Stomach (tissue), 9 donors: ENCODE data around the gene RPS6KA2. TPM values are rescaled to one million over a fixed set of nuclear protein-coding genes. Genes with fewer than 3 reads are reported as not detected.

Experiments
- DNase-seq, 2 donors: peaks; one replicate each; pipeline versions ENCODE4 v3.0.0 to v3.0.0-alpha.2; 2013 to 2019
- H3K27ac ChIP-seq, 5 donors: fragments of 200-600 bp in 4 of 5; sonication (generic) in 4 of 5; one replicate each; pipeline ENCODE4 v1.5.1; 2013 to 2019; ENCODE audit warnings: mild to moderate bottlenecking in 1 of 5, moderate library complexity in 1 of 5
- H3K27me3 ChIP-seq, 3 donors: fragments of 200-600 bp; sonication (generic); one replicate each; pipeline ENCODE4 v1.5.1; 2017 to 2019; ENCODE audit warnings: mixed run types in 1 of 3
- H3K36me3 ChIP-seq, 4 donors: fragments of 200-600 bp; sonication (generic); 1 replicate in 3 of 4; 2 replicates in 1 of 4; pipeline ENCODE4 v1.5.1; 2016 to 2019
- H3K4me1 ChIP-seq, 4 donors: fragments of 200-600 bp; sonication (generic); one replicate each; pipeline ENCODE4 v1.5.1; 2016 to 2019
- H3K4me3 ChIP-seq, 4 donors: fragments of 200-600 bp; sonication (generic) in 3 of 4; one replicate each; pipeline ENCODE4 v1.5.1; 2016 to 2019; ENCODE audit warnings: mild to moderate bottlenecking in 1 of 4
- H3K9me3 ChIP-seq, 4 donors: fragments of 200-600 bp; sonication (generic); one replicate each; pipeline ENCODE4 v1.5.1; 2016 to 2019
- CTCF ChIP-seq, 7 experiments: fragments of 450-650 bp in 4 of 7; fragments of 200-600 bp in 3 of 7; sonication (generic) in 3 of 7; IDR thresholded peaks; one replicate each; pipeline ENCODE4 v1.5.1; 2016 to 2019; ENCODE audit warnings: antibody characterized with exemption in 7 of 7, control low read depth in 2 of 7, mild to moderate bottlenecking in 1 of 7
- EP300 ChIP-seq: sonication (generic); formaldehyde crosslinking; IDR thresholded peaks from one replicate; pipeline ENCODE4 v1.6.1; 2017; ENCODE audit warnings: antibody characterized with exemption
- POLR2A ChIP-seq, 4 donors: fragments of 450-650 bp; IDR thresholded peaks; one replicate each; pipeline ENCODE4 v1.6.1; 2016; ENCODE audit warnings: antibody characterized with exemption in 4 of 4, control low read depth in 2 of 4, mild to moderate bottlenecking in 1 of 4, moderate library complexity in 1 of 4
- POLR2AphosphoS5 ChIP-seq, 3 donors: sonication (generic); formaldehyde crosslinking; IDR thresholded peaks; one replicate each; pipeline ENCODE4 v1.6.1; 2016; ENCODE audit warnings: antibody characterized with exemption in 3 of 3
- WGBS, 5 donors: extraction: QIAGEN DNeasy Blood & Tissue Kit in 3 of 5; methylation state at CpG; one replicate each; pipeline versions ENCODE4 v1.1.5 to v1.1.7; 2013 to 2018; 5-methylcytosine and 5-hydroxymethylcytosine counted together
- intact Hi-C: fragments of 100-400 bp; cut with DNase I; formaldehyde crosslinking; loops from one replicate; pipeline ENCODE4 v1.15.1; 2023; ENCODE audit warnings: low total_unique reads
- polyA plus RNA-seq, 3 donors: library from polyadenylated mRNA; stranded (reverse); fragments of 200-250 nt; gene quantifications; one replicate each; pipeline ENCODE4 v1.2.3, GENCODE V29; 2013
- total RNA-seq, 5 donors: library from RNA; depleted of rRNA; stranded (reverse); fragments of >200 nt; gene quantifications; one replicate each; pipeline versions ENCODE4 v1.1.0 to v1.2.3, GENCODE V29; 2014 to 2016
- donor health status: healthy with polysubstance abuse.
- donor health status: Bipolar disorder and iron deficiency.
- donor health status: healthy.

RPS6KA2 gene
- total and polyA plus RNA-seq, 8 donors = 10.9 to 150 (median 68.0) TPM

DNA sequence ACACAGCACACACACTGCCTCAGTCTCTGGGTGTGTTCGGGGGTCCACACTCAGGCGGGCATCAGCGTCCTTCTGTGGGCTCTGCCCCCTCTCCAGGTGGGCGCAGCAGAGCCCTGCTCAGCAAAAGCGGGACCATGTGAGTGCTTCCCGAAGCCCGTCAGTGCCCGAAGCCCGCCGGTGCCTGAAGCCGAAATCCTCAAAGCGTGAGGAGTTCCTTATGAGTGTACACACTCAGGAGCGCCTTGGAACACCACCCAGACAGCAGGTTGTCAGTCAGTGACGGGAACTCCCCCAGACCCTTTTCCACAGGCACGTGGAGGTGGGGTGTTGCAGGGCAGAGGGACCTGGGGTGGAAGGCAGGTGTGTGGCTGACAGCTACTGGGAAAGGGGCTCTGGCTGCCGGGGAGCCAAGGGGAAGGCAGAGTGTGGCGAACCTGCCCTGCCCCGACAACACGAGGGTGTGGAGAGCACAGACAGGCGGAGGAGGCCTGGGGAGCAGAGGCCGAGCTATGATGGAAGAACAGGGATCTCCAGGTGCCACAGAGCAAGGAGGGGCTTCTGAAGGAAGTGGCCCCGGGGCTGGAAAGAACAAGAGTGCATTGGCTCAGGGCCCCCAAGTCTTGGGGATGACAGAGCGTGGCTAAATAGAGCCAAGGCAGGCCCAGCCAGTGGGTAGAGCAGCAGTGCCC lies 128.2 kb downstream of the RPS6KA2 start:
- no peak overlapping the region for H3K4me3 ChIP-seq
- TF ChIP-seq POLR2AphosphoS5 (IDR thresholded peaks at IDR 0.05) = no peak
- TF ChIP-seq POLR2A (IDR thresholded peaks at IDR 0.05) = no peak
- TF ChIP-seq CTCF (IDR thresholded peaks at IDR 0.05) = no peak
- no peak for TF ChIP-seq EP300
- H3K36me3 ChIP-seq = peaks cover 49 to 98% (median 95%) of the 10 kb centered on the region in 4 donors
- intact Hi-C loops = no loop called here
- no peak for DNase-seq
- no peaks in the 10 kb centered on the region for H3K9me3 ChIP-seq
- H3K4me1 ChIP-seq = no peaks in the 10 kb centered on the region
- no peak overlapping the region for H3K27ac ChIP-seq
- no peaks in the 10 kb centered on the region for H3K27me3 ChIP-seq
- 96 to 97% (median 96%) methylated on average over 22 to 23 of the region's 23 CpGs for WGBS, 5 donors

DNA sequence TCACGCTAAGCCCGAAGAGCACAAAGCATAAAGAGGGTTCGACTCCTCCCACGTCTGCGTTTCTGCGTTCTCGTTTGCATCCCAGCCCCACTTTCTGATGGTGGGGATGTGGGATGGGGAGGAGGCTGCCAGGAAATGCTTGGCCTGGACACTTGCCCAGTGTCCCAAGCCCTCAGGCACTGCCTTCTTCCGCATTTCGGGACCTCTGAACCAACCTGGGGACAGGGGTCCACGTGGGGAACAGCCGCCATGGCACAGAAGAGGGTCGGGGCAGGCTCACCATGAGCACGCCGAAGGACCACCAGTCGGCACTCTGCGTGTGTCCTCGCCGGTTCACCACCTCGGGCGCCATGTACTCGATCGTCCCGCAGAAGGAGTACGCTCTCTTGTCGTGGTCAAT lies 128.8 kb downstream of the RPS6KA2 start:
- H3K9me3 ChIP-seq = no peaks in the 10 kb centered on the region
- H3K36me3 ChIP-seq = peaks cover 55 to 98% (median 95%) of the 10 kb centered on the region in 4 donors
- intact Hi-C loops = no loop called here
- no peak overlapping the region for H3K4me3 ChIP-seq
- no peaks in the 10 kb centered on the region for H3K4me1 ChIP-seq
- H3K27ac ChIP-seq = no peak overlapping the region
- WGBS, 5 donors = 92 to 97% (median 94%) methylated on average over 25 of the region's 25 CpGs
- no peak for DNase-seq
- H3K27me3 ChIP-seq = no peaks in the 10 kb centered on the region
- TF ChIP-seq POLR2AphosphoS5 (IDR thresholded peaks at IDR 0.05) (no peak), POLR2A (IDR thresholded peaks at IDR 0.05) (no peak), EP300 (no peak), CTCF (IDR thresholded peaks at IDR 0.05) (no peak)

DNA sequence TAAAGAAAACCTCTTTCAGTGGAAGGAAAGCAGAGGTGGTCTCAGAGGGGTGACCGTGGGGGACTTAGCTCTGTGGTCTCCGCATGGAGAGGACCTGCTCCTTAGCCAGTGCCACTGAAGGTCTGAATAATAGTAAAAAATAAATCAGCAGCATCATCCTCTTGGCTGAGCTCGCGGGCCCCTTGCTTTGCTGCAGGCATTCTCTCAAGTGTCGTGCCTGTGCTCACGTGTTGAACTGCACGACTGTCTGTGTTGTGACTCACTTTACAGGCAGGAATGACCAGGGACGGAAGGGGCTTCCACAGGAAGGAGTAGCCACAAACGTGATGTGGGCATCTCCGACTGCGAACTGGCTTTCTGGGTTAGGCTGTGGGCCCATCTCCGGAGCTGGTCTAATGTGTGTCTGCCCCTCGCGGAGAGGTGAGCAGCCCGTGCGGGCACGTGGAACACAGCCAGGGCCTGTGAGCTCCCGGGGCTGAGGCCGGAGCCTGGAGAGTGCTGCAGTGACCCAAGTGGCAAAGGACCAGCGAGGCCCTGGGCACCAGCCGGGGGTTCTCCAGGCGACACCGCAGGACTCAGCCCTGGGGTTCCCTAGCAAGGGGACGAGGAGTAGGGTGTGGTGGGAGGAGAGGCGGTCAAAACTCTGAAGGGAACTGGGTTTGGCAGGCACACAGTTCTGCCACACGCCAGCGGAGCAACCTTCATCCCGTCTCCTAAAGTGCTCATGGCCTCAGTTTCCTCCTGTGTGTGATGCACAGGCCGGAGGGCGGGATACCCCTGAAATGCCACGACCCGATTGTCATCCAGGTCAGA lies 129.8 kb downstream of the RPS6KA2 start:
- H3K9me3 ChIP-seq = no peaks in the 10 kb centered on the region
- intact Hi-C loops = no loop called here
- no peak overlapping the region for H3K4me3 ChIP-seq
- peaks cover 0 to 4% (median 0%) of the 10 kb centered on the region in 4 donors for H3K4me1 ChIP-seq
- H3K27me3 ChIP-seq = no peaks in the 10 kb centered on the region
- TF ChIP-seq POLR2AphosphoS5 (IDR thresholded peaks at IDR 0.05) = no peak
- no peak for TF ChIP-seq EP300
- no peak for TF ChIP-seq CTCF (IDR thresholded peaks at IDR 0.05)
- TF ChIP-seq POLR2A (IDR thresholded peaks at IDR 0.05) = no peak
- H3K27ac ChIP-seq = no peak overlapping the region
- 91 to 95% (median 93%) methylated on average over 24 to 32 of the region's 32 CpGs for WGBS, 5 donors
- H3K36me3 ChIP-seq = peaks cover 55 to 93% (median 89%) of the 10 kb centered on the region in 4 donors
- no peak for DNase-seq

DNA sequence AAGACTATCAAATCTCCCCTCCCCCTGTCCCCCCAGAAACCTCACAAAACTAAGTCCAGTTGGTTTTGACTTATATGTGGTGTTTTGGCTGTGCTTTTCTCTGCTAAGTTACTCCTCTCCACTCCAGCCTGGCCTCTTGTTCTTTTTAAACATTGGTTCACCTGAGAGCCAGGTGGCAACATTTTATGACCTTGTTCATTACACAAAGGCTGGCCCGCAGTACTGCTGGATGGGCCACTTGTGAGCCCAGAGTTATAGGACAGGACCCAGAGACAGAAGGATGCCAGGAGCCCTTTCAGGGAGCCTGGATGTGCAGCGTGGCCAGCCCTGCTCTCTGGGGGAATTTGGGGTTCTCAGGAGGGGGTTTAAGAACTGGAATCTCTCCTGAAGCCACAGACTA lies 130.6 kb downstream of the RPS6KA2 start:
- intact Hi-C loops = no loop called here
- Histone ChIP-seq H3K27me3 (no peaks in the 10 kb centered on the region), H3K27ac (no peak overlapping the region), H3K9me3 (no peaks in the 10 kb centered on the region), H3K4me1 (peaks cover 0 to 6% (median under 1%) of the 10 kb centered on the region in 4 donors), H3K4me3 (no peak overlapping the region), H3K36me3 (peaks cover 55 to 85% (median 82%) of the 10 kb centered on the region in 4 donors)
- WGBS, 5 donors = 81 to 93% (median 89%) methylated on average over 2 of the region's 2 CpGs
- DNase-seq = no peak
- TF ChIP-seq EP300 (no peak), CTCF (IDR thresholded peaks at IDR 0.05) (no peak), POLR2AphosphoS5 (IDR thresholded peaks at IDR 0.05) (no peak), POLR2A (IDR thresholded peaks at IDR 0.05) (no peak)
